ENCODE results near the gene SLC6A4. TPM values are rescaled to one million over a fixed set of nuclear protein-coding genes. Genes with fewer than 3 reads are reported as not detected.

Gene SLC6A4
- total RNA-seq, 1 experiment from 2014 or later: 0.02 TPM

DNA sequence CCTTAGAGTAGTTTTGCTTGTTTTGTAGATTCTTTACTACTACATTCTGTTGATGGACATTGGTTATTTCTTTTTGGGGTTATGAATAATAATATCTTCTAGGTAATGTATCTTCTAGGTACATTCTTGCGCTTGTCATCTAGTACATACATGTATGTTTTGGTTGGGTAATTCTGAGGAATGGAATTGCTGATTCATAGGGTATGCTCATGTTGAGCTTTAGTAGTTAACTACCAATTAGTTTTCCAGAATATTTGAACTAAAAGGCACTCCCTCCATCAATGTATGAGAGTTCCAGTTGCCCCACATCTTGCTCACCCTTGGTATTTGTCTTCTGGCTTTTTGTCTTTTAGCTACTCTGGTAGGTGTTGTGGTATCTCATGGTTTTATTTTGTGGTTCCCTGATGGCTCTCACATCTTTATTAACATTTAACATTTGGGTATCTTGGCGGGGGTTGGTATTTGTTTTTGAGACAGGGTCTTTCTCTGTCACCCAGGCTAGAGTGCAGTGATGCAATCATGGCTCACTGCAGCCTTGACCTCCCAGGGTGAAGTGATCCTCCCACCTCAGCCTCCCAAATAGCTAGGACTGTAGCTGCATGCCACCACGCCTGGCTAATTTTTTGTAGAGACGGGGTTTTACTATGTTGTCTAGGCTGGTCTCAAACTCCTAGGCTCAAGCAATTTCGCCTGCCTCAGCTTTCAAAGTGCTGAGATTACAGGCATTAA, 47.1 kb downstream of the SLC6A4 start:
- H2BK15ac ChIP-seq (ENCODE audit: low read depth, low read length): no peak overlapping the region
- DNase-seq: no peak
- H3K27me3 ChIP-seq (ENCODE audit: insufficient read depth, low read length): no peaks in the 10 kb centered on the region
- no peak overlapping the region for H4K5ac ChIP-seq (ENCODE audit: insufficient read length, low read depth, low read length)
- no peak overlapping the region for H2BK20ac ChIP-seq (ENCODE audit: low read depth, low read length, poor library complexity, severe bottlenecking)
- Mint-ChIP-seq H3K4me1 (no peaks in the 10 kb centered on the region), H3K9me3 (no peaks in the 10 kb centered on the region), H3K36me3 (ENCODE audit: insufficient read depth in 1 of 3, low read depth in 3 of 3) (peaks cover 9 to 24% (median 15%) of the 10 kb centered on the region in 3 experiments; a peak in 6 of 7 replicates), H3K27me3 (ENCODE audit: low read depth) (no peaks in the 10 kb centered on the region; the same call in 1 of the 2 replicates), H3K4me3 (no peak overlapping the region), H3K27ac (no peak overlapping the region)
- no peak overlapping the region for H3K9ac ChIP-seq (ENCODE audit: extremely low read depth, insufficient read length, low read length)
- no peak overlapping the region for H4K8ac ChIP-seq (replicated peaks; ENCODE audit: insufficient read length, low read depth, low read length)
- no peak overlapping the region for H3K4me2 ChIP-seq (ENCODE audit: insufficient read depth, insufficient read length, low read length)
- H3K14ac ChIP-seq (ENCODE audit: insufficient read depth, low read length): no peak overlapping the region
- H2BK12ac ChIP-seq (ENCODE audit: insufficient read length, low read depth, low read length): no peak overlapping the region
- H3K79me2 ChIP-seq (ENCODE audit: insufficient read depth, low read length): no peaks in the 10 kb centered on the region
- H4K91ac ChIP-seq (ENCODE audit: insufficient read length, low read depth, low read length): no peak overlapping the region
- no peak overlapping the region for H3T11ph ChIP-seq (ENCODE audit: low read length)
- H3K56ac ChIP-seq (ENCODE audit: insufficient read length, low read depth, low read length): no peak overlapping the region
- H3K4me1 ChIP-seq (ENCODE audit: insufficient read depth, low read length): no peaks in the 10 kb centered on the region
- H2BK5ac ChIP-seq (ENCODE audit: insufficient read length, low read length): no peak overlapping the region
- H3K79me1 ChIP-seq (ENCODE audit: insufficient read depth, low read depth, low read length, poor library complexity, severe bottlenecking): no peaks in the 10 kb centered on the region
- TF ChIP-seq CTCF (conservative IDR thresholded peaks at IDR 0.05): no peak
- no peaks in the 10 kb centered on the region for H4K20me1 ChIP-seq (ENCODE audit: control insufficient read depth, insufficient read depth, insufficient read length)
- H2AK5ac ChIP-seq (ENCODE audit: insufficient read length, low read length): no peak overlapping the region
- H3K27ac ChIP-seq (ENCODE audit: insufficient read length, low read depth, low read length): no peak overlapping the region
- no peak overlapping the region for H3K23ac ChIP-seq (ENCODE audit: insufficient read length, low read depth, low read length)
- no peak overlapping the region for H2BK120ac ChIP-seq (ENCODE audit: low read depth, low read length, poor library complexity, severe bottlenecking)
- no peak overlapping the region for H2AFZ ChIP-seq (ENCODE audit: low read length)
- H3K23me2 ChIP-seq (ENCODE audit: insufficient read length, low read depth, low read length, poor library complexity, severe bottlenecking): no peaks in the 10 kb centered on the region
- no peaks in the 10 kb centered on the region for H3K9me3 ChIP-seq (ENCODE audit: control insufficient read depth, low read depth, low read length)
- no CpG with 5 or more reads among the region's 5 CpGs for WGBS (ENCODE audit: extremely low coverage, insufficient read length, low lambda C conversion rate)
- no peak overlapping the region for H3K4ac ChIP-seq (ENCODE audit: low read depth, low read length)
- H3K18ac ChIP-seq (ENCODE audit: insufficient read length, low read depth, low read length): no peak overlapping the region

Data from H9 (cell line).